Endothelial cell of umbilical vein (primary cell): Measurements from ENCODE around the gene MOB1A. TPM values are rescaled to one million over a fixed set of nuclear protein-coding genes. Genes with fewer than 3 reads are reported as not detected.

Experiments used
- BruUV-seq: library from RNA; stranded (reverse); fragments of 400-500 nt; replicated peaks from 2 replicates; lab custom pipeline; 2021; lab: Mats Ljungman, UMichigan
- CTCF ChIA-PET: fragments of 300-600, 350-600 bp; sonication (Branson Sonifier 250); formaldehyde crosslinking; loops from one replicate; lab custom pipeline; 2021; ENCODE audit warnings: antibody characterized with exemption, inconsistent platforms; lab: Charles Lee
- POLR2A ChIA-PET: fragments of 300-600, 350-600 bp; sonication (Branson Sonifier 250); formaldehyde crosslinking; loops from one replicate; lab custom pipeline; 2021; ENCODE audit warnings: antibody characterized with exemption, inconsistent platforms; lab: Charles Lee
- DNase-seq: peaks from one replicate; pipeline ENCODE4 v3.0.0-alpha.2; 2011; ENCODE audit warnings: low read depth, low spot score
- FAIRE-seq: peaks from 2 replicates; lab custom pipeline; 2011; peaks lifted over from hg19 to GRCh38; lab: Jason Lieb, UNC
- H2AFZ ChIP-seq: 2 replicates; pipeline ENCODE4 v1.6.0; 2012; ENCODE audit warnings: low read depth, low read length, control low read depth, inconsistent platforms
- H3K27ac ChIP-seq: 2 replicates; pipeline ENCODE4 v1.5.1; 2011; ENCODE audit warnings: low read depth, mild to moderate bottlenecking, control low read depth, low read length, moderate library complexity; ENCODE audit not compliant: insufficient read depth
- H3K27me3 ChIP-seq, 2 experiments: 2 replicates each; pipeline versions ENCODE4 v1.6.0 to v1.6.1; 2011; ENCODE audit warnings: low read length in 2 of 2, mixed read lengths in 1 of 2; ENCODE audit not compliant: control insufficient read depth in 2 of 2, insufficient read depth in 2 of 2
- H3K36me3 ChIP-seq, 2 experiments: 2 replicates in 1 of 2; 3 replicates in 1 of 2; pipeline ENCODE4 v1.5.1; 2011; ENCODE audit warnings: low read length in 2 of 2, mild to moderate bottlenecking in 1 of 2, moderate library complexity in 1 of 2; ENCODE audit not compliant: control insufficient read depth in 2 of 2, insufficient read depth in 2 of 2; ENCODE audit errors: extremely low read depth in 1 of 2
- H3K4me1 ChIP-seq: 3 replicates; pipeline ENCODE4 v1.5.1; 2011; ENCODE audit warnings: mild to moderate bottlenecking, low read length; ENCODE audit not compliant: control insufficient read depth, insufficient read depth; ENCODE audit errors: extremely low read depth
- H3K4me2 ChIP-seq: 2 replicates; pipeline ENCODE4 v1.6.1; 2011; ENCODE audit warnings: low read length, control low read depth, mixed read lengths; ENCODE audit not compliant: insufficient read depth
- H3K4me3 ChIP-seq, 3 experiments: fragments of 200-600 bp in 1 of 3; sonication (generic), shearing (Covaris generic) in 1 of 3; replicated peaks in 1 of 3; 2 replicates each; pipeline ENCODE4 v1.5.1; 2011 to 2016; ENCODE audit warnings: control low read depth in 3 of 3, low read length in 3 of 3, mild to moderate bottlenecking in 2 of 3, inconsistent platforms in 1 of 3, low read depth in 1 of 3, moderate library complexity in 1 of 3; ENCODE audit not compliant: insufficient read depth in 1 of 3
- H3K79me2 ChIP-seq: 2 replicates; pipeline ENCODE4 v1.6.0; 2012; ENCODE audit warnings: low read length, inconsistent platforms; ENCODE audit not compliant: control insufficient read depth, insufficient read depth
- H3K9ac ChIP-seq: replicated peaks from 2 replicates; pipeline ENCODE3; 2011; ENCODE audit warnings: low read length, control low read depth; ENCODE audit not compliant: insufficient read depth; ENCODE audit errors: extremely low read depth
- H3K9me1 ChIP-seq: replicated peaks from 3 replicates; pipeline ENCODE4 v1.6.0; 2011; ENCODE audit warnings: mild to moderate bottlenecking, low read length; ENCODE audit not compliant: control insufficient read depth, insufficient read depth; ENCODE audit errors: extremely low read depth
- H3K9me3 ChIP-seq: replicated peaks from 2 replicates; pipeline ENCODE4 v1.5.1; 2012; ENCODE audit warnings: low read length, inconsistent platforms; ENCODE audit not compliant: control insufficient read depth, insufficient read depth
- H4K20me1 ChIP-seq: replicated peaks from 2 replicates; pipeline ENCODE3; 2011; ENCODE audit warnings: mild to moderate bottlenecking, low read length; ENCODE audit not compliant: control insufficient read depth, insufficient read depth; ENCODE audit errors: extremely low read depth
- CTCF ChIP-seq, 2 donors: IDR thresholded peaks; 1 replicate in 1 of 2; 2 replicates in 1 of 2; pipeline ENCODE4 v1.5.1; 2011; ENCODE audit warnings: low read length in 2 of 2, mild to moderate bottlenecking in 2 of 2, moderate library complexity in 2 of 2, control low read depth in 1 of 2, inconsistent platforms in 1 of 2, low read depth in 1 of 2; ENCODE audit not compliant: insufficient read depth in 1 of 2; ENCODE audit errors: extremely low read depth in 1 of 2
- EZH2 ChIP-seq: IDR thresholded peaks from 2 replicates; pipeline ENCODE4 v1.6.1; 2012; ENCODE audit warnings: borderline replicate concordance, low read depth, mild to moderate bottlenecking, moderate library complexity, low read length, inconsistent platforms; ENCODE audit not compliant: severe bottlenecking
- FOS ChIP-seq: IDR thresholded peaks from 2 replicates; pipeline ENCODE4 v1.6.1; 2011; ENCODE audit warnings: mild to moderate bottlenecking, low read length, moderate library complexity, borderline replicate concordance; ENCODE audit not compliant: insufficient read depth
- GATA2 ChIP-seq: IDR thresholded peaks from 2 replicates; pipeline ENCODE4 v1.7.0; 2011; ENCODE audit warnings: low read depth, mild to moderate bottlenecking, moderate library complexity, mixed read lengths, low read length; ENCODE audit not compliant: insufficient read length, insufficient read depth
- JUN ChIP-seq: IDR thresholded peaks from 2 replicates; pipeline ENCODE4 v1.6.1; 2011; ENCODE audit warnings: borderline replicate concordance, low read depth; ENCODE audit not compliant: insufficient read length, insufficient read depth
- MAX ChIP-seq: IDR thresholded peaks from 2 replicates; pipeline ENCODE4 v1.6.1; 2011; ENCODE audit not compliant: insufficient read depth, insufficient read length
- MYC ChIP-seq: IDR thresholded peaks from one replicate; pipeline ENCODE4 v1.6.1; 2011; ENCODE audit warnings: mild to moderate bottlenecking, low read depth, low read length
- POLR2A ChIP-seq: IDR thresholded peaks from 2 replicates; pipeline ENCODE4 v1.6.1; 2012; ENCODE audit warnings: low read depth, mild to moderate bottlenecking, control low read depth, low read length
- POLR2AphosphoS5 ChIP-seq: IDR thresholded peaks from 2 replicates; pipeline ENCODE4 v1.6.1; 2012; ENCODE audit warnings: low read depth, mild to moderate bottlenecking, control low read depth, low read length, moderate library complexity; ENCODE audit not compliant: insufficient read depth
- dilution Hi-C: fragments of 300-500 bp; cut with MboI; formaldehyde crosslinking; loops from one replicate; pipeline ENCODE4 v1.15.0; 2019; ENCODE audit warnings: low sequenced_read_pairs; ENCODE audit not compliant: extremely low pct_ligation_motif_present
- intact Hi-C: fragments of 100-400 bp; cut with micrococcal nuclease; formaldehyde crosslinking; loops from one replicate; pipeline ENCODE4 v1.10.0; 2022
- polyA plus RNA-seq, 4 experiments: library from polyadenylated mRNA; depleted of rRNA in 3 of 4; stranded (reverse) in 3 of 4; unstranded in 1 of 4; fragments of >200 nt; gene quantifications; 2 replicates each; pipeline versions ENCODE4 v1.2.1 to v1.2.3, GENCODE V29; 2011 to 2012; ENCODE audit warnings: missing spikeins in 1 of 4
- total RNA-seq: library from RNA; stranded (reverse); gene quantifications from 2 replicates; pipeline ENCODE4 v1.2.3, GENCODE V29; 2021

MOB1A gene
- total and polyA plus RNA-seq, 2 donors (not counting 3 experiments of a cell fraction or from before 2014, with no cell fraction given) = 25.3 to 112 TPM

- Histone ChIP-seq H3K27ac (no peak overlapping the region), H2AFZ (peak overlapping the region; percentile 4)
- FAIRE-seq = no peak
These were observed 48.3 kb downstream of the MOB1A start for GRCh38 chr2:74130211-74130995.

More at GRCh38 chr2:74130211-74130995, 48.3 kb downstream of the MOB1A start:
- dilution Hi-C loops (no loop called here), intact Hi-C loops (no loop called here)
- Histone ChIP-seq H3K9me1 (no peaks in the 10 kb centered on the region), H4K20me1 (no peaks in the 10 kb centered on the region), H3K4me2 (no peak overlapping the region), H3K9me3 (no peaks in the 10 kb centered on the region), H3K9ac (no peak overlapping the region), H3K27me3 (peaks cover 7 to 15% of the 10 kb centered on the region in 2 experiments), H3K79me2 (no peaks in the 10 kb centered on the region), H3K36me3 (peaks cover 0 to 3% of the 10 kb centered on the region in 2 experiments), H3K4me1 (peaks cover 2% of the 10 kb centered on the region), H3K4me3 (no peak overlapping the region)
- CTCF ChIA-PET = no interaction called here
- BruUV-seq = no TSS peak
- DNase-seq = no peak
- POLR2A ChIA-PET = no interaction called here
- TF ChIP-seq POLR2A = no peak
- TF ChIP-seq MYC = no peak
- no peak for TF ChIP-seq JUN
- TF ChIP-seq CTCF (IDR thresholded peaks at IDR 0.05; ENCODE audit: extremely low read depth in 1 of 2, insufficient read depth in 1 of 2, low read depth in 1 of 2, low read length in 2 of 2) = no peak
- TF ChIP-seq GATA2 = no peak
- TF ChIP-seq MAX = no peak
- no peak for TF ChIP-seq POLR2AphosphoS5
- no peak for TF ChIP-seq EZH2
- no peak for TF ChIP-seq FOS
